GM19035 (cell line): Measurements from ENCODE around the gene AGAP3.

Source experiments
- ATAC-seq: cut with Tn5 transposase; IDR thresholded peaks from one replicate; pipeline ENCODE4 v1.9.1; 2021; ENCODE audit not compliant: unreplicated experiment

Gene AGAP3

DNA sequence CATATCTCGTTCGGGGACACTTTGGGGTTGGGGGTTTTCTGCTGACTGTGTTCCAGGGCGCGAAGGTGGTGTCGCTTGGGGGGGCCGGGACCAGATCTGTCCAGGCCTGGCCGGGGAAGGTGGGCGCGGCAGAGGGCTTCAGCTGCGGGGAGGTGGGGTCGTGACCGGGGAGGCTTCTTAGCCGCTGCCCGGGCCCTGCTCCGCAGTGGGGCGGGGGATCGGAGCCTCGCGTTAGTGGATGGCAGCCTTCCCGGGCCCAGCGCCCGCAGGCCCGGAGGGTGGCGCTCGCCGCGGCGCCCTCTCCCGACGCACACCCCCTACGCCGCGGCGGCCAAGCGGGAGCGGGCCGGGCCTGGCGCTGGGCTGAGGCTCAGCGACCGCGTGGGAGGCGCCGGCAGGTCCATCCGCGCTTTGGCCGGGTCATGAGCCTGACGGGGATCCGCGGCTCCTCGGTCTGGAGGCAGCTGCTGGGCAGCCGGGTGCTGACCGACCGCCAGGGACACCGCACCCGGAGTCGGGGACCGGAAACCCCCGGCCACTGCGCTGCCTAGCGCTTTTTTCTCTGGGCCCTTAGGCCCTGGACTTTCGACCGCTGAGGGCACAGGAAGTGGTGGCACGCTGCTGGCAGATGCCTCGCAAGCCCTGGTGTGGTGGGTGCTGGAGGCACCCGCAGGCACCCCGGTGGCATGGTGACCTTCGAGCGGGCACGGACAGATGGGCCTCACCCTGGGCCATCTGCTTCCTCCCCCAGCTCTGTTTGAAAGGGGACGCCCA is 1.2 kb downstream of the AGAP3 start:
- ATAC-seq = no peak

DNA sequence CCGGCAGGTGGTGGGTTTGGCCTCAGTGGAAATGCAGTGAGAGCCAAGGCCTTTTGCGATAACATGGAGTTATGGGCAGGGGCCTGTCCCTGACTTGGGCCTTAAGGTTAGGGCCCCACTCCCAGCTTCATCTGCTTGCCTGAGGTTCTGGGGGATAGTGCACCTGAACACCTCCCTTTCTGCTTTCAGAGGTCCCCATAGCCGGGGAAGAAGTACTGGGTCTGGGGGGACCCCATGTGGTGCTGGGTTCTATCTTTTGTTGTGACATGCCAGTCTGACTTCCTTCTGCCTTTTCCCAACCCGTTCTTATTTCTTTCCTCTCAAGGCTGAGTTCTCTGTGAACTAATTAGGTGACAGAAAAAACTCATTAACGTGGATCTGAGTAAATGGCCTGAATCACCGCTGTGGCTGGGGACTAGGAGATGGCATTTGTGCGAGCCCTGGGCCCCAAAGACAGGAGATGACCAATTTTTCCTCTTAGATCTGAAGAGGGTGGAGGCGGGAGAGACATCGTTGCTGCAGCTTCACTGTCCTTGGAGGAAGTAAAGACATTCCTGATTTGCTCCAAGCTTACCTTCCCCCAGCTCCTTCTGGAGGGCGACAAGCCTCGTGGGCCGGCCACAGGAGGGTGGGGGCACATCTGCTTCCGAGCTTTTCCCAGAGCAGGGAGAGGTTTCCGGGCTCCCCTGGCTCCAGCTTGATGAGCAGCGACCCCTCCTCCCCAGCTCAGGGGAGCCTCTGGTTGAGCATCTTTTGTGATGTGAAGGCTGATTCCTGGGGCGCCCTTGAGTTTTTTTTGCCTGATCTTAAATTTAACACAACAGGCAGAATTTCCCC is 2.0 kb downstream of the AGAP3 start:
- no peak for ATAC-seq

DNA sequence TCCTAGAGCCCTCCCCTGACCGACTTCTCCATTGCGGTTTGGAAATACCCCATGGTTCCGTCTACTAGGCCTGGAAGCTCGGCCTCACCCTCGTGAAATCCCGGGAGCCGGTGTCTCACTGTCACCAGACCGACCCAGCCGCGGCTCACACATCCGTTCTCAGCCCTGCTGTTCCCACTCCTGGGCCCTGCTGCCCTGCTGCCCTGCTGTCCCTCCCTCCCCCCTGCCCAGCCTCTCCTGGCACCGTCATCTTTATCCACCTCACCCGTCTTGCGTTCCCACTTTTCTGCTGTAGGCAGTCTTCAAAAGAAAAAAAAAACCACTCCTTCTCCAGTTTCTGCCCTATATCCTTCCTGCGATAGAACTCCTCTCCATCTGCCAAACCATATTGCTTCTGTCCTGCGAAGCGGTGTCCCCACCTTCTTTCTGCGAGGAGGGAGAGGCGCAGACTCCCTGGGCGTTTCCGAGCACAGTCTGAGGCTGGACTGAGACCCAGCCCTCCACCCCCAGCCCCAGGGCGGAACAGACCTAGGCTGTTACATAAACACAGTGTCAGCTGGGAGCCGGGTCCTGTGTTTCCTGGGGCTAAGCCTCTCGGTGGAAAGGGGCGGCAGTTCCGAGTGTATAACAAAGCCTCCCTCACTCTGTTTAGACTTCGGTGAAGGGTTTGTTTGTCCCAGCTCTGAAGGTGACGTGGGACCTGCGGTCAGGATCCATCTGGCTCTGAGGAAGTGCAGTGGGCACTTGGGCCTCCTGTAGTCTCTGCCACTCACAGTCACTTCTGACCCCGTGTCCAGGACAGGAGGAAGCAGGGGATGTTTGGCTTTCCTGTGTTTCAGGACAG is 2.8 kb downstream of the AGAP3 start:
- no peak for ATAC-seq

DNA sequence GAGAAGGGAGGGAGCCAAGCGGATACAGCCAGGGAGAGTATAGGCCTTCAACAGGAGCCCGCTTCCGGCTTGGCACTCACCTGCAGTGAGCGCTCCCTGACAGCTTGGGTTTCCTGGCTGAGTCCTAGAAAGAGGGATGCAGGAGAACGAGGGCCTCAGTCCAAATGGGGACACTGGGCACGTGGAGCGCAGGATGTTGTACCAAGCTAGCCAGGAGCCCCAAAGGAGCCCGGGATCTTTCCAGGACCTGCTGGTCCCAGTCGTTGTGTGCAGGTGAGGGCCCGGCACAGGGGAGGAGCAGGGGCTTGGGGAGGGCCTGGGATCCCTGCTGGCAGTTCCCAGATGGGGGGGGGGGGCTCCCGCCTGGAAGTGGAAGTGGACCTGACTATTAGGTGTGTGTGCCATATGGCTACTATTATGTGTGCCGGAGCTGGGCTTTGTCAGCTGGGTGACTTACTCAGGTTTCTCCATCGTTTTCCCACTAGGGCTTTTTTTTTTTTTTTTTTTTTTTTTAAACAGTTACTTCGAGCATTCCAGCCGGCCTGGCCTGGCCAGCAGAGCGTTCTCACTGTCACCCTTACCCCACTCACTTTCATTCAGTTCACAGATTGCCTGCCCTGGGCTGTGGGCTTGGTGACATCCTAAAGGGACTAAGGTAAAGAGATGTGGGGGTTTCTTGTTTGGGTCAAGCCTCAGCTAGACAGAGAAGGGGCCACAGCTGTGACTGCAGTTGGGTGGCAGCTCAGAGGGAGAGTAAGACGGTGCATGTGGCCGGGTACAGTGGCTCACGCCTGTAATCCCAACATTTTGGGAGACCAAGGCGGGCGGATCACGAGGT is 3.8 kb downstream of the AGAP3 start:
- ATAC-seq = no peak

DNA sequence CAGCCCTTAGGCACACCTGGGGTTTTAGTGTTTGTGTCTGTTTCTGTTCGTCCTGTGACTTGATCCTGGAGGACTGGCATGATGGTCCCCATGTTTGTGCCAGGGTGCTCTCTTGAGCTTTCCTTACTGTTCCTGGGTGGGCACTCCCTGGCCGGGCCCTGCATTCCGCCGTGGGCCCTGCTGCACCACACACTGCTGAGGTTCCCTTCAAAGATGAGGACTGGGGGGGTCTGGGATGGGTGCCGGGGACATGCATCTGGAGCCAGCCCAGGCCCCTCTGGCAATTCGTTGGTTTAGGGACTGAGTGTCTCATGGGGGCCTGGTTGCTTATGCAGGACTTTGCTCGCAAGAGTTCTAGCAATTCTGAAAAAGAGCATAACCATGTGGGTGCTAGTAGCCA is 4.7 kb downstream of the AGAP3 start:
- ATAC-seq = no peak

DNA sequence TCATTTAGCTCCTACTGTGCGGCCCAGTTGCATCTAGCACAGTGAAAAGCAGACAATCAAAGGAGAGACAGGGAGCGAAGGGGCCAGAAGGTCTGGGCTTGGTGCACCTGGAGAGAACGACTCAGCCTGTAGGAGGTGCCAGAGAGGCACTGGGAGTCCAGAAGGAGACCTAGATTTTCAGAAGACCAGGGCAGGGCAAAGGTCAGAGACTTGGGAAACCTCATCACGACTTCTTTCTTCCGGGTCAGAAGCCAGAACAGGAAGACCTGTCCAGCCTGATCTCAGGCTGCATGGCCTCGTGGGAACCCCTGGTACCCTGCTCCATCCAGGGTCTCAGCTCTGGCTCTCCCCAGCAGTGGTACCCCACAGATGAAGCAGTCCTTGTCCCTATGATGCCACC is 5.2 kb downstream of the AGAP3 start:
- no peak for ATAC-seq

DNA sequence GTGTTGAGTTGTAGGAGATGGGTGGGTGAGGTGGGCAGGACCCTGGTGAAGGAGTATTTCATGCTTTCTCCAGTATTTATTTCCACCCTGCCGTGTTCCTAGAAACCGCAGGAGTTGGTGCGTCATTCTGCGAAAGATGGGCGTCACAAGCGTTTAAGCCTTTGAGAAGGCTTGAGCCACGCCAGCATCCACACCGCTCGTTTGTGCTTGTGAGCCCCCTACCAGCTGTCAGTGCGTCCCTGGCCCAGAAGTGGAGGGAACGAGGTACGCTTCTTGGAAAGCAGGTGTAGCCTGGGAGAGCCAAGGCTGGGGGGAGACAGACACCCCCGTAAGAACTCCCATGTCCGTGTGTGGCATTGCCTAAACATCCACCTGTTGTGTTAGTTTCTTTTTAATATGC is 5.7 kb downstream of the AGAP3 start:
- ATAC-seq = no peak

DNA sequence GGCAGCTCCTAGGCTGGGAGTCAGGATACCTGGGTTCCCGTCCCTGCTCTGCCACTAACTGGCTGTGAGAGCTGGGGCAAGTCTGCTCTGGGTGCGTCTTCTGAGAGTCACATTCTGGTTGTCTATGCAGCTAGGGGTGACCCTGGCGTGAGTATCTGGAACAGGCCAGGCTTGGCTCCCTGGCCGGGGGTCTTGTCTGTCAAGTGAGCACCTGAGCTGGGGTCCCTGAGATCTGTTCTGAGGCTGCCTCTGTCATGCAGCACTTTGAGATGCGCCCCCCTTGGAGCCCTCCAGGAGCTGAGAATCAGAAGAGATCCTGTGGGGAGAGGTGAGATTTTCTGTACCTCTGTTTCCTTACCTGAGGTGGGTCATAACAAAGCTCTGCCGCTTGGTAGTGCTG is 7.5 kb downstream of the AGAP3 start:
- ATAC-seq = no peak

DNA sequence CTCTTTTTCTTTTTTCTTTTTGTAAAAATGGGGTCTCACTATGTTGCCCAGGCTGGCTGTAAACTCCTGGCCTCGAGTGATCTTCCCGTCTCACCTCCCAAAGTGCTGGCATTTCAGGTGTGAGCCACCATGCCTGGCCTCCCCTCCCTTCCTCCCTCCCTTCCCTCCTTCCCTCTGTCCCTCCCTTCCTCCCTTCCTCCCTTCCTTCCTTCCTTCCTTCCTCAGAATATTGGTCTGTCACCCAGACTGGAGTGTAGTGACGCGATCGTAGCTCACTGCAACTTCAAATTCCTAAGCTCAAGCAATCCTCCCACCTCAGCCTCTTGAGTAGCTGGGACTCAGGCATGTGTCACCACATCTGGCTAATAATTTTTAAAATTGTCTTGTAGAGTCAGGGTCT is 8.4 kb downstream of the AGAP3 start:
- no peak for ATAC-seq

DNA sequence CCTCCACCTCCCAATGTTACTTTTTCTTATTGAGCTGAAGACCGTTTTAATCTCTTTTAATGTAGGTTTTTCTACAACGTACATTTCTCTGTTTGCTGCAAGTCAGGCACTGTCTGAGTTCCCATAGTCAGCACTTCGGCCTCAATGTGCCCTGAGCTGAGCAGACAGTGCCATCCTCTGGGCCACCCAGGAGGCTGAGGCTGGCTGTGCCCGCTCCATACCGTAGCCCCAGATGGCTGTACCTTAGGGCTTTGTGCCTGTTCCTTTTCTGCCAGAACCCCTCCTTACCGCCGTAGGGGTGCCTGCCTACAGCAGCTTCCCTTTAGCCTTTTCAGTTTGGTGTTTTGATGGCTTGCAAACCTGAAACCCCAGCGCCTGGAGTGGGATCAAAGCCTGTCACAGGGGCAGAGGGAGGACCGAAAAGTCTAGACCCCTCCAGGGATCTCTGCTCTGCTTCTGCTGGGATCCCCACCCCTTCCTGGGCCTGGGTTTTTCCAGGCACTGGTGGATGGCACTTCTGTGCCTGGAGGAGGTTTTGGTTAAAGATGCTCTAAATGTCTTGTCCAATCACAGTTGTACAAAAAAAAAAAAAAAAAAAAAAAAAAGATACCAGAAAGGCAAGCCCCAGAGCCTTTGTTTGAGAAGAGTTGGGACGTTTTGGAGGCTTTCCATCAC is 9.0 kb downstream of the AGAP3 start:
- ATAC-seq = no peak

DNA sequence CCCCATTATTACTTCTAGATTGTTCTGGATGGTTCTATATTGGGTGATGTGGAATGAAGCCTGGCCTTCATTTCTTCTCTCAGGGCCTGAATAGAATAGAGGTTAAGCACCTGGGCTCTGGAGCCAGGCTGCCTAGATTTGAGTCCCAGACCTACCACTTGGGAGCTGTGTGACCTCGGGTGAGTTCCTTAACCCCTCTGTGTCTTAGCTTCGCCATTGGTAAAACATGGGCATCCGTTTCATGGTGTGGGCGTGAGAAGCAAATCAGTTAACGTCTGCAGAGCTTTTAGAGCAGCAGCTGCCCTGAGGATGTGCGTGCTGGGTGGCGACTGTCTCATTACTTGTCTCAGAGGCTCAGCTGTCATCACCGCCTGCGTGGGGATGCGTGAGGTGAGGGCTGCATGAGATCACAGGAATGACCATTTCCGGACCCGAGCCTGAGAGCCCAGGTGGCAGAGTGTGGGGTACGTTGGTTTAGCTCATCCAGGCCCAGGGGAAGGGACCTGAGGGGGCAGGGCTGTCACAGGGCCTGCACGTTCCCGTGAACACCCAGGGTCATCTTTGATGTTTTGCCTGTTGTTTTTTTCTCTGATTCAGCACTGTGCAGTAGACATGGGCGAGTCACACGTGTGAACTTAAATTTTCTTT is 9.7 kb downstream of the AGAP3 start:
- no peak for ATAC-seq

DNA sequence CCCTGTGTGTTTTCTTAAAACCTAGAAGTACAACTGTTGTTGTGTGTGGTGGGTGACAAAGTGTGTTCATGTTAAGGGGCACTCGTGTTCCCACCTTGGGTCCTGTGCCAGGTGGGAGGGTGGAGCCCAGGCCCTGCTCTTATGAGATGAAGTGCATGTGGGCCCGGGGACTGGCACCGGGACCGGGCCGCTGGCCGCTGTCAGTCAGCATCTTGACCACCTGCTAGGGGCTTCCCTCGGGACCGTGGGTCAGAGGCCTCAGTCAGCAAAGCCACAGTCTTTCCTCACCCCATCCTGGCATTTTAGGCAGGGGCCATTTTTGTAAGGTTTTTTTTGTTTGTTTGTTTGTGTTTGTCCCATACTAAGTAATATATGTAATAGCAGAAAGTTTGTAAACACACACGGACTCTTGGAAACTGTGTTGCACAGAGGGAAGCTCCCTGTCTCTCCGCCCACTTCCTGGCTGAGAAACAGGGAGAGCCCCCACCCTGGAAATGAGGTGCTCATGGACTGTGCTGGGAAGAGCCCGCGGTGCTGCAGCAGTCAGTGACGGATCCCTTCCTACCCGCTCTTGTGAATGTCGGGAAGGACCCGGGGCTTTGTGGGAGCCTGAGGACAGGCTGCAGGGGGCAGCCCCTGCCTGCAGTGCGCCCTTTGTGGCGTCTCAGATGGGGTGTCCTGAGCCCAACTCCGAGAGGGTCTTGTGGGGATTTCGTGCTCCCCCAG is 13.4 kb downstream of the AGAP3 start:
- ATAC-seq = no peak

DNA sequence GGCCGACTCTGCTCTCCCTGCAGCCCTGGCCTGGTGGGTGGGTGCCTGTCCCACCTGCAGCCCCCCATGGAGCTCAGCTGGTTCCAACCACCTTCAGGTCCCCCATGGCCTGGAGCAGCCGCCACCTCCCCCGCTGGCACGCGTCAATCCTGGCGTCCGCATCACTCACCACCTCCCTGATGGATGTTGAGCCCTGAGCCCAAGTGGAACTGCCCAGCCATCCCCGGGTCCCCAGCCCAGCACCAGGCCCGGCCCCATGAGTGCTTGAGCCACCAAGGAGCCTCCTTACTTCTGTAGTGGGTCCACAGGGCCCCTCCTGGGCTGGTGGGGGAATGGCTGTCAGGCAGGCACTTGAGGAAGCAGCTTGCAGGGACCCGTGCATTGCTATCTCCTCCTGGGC is 14.6 kb downstream of the AGAP3 start:
- no peak for ATAC-seq

DNA sequence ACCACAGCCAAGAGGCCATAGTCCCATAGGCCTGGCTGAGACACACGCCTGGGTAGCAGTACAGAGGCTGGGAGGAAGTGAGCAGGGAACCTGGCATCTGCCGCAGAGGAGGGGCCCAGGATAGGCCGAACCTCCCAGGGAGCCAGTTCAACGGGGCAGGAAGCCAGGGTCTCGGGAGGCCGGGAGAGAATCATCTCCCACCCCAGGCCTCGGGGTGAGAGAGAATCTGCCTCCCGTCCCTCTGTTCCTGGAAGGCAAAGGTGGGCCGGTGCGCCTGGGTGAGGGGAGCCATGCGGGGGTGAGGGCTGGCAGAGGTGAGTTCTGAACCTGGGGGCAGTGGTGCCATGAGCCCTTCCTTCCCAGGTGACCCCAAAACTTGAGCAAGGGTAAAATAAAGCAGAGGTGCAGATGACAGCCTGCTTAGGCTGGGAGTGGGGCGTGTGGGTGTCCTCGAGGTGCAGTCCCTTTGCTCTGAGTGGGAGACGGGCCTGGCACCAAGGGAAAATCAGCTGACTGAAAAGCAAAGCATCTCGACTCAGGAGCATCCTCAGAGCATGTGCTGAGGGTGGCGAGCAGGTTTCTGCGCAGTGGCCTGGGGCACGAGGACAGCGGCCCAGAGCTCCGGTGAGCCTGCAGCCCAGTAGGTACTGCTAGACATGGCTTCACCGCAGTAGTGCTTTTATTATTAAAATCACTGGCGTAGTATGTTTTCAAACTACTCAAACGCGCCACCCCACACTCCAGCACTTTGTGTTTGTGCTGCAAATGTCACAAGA is 15.5 kb downstream of the AGAP3 start:
- ATAC-seq = no peak

DNA sequence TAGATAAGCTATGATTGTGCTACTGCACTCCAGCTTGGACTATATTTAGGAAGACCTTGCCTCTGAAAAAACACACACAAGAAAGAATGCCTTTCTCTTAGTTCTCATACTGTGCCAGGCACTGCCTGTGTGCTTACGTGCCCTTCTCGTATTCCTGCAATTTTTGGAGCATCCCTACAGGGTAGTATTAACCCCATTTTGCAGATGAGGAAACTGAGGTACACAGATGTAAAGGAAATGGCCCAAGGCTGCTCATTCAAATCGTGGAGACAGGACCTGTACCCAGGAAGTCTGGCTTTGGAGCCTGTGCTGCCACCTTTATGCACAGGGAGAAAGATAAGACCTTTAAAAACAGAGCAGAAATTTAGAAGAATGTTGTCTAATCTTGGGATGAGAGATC is 16.7 kb downstream of the AGAP3 start:
- ATAC-seq = no peak

DNA sequence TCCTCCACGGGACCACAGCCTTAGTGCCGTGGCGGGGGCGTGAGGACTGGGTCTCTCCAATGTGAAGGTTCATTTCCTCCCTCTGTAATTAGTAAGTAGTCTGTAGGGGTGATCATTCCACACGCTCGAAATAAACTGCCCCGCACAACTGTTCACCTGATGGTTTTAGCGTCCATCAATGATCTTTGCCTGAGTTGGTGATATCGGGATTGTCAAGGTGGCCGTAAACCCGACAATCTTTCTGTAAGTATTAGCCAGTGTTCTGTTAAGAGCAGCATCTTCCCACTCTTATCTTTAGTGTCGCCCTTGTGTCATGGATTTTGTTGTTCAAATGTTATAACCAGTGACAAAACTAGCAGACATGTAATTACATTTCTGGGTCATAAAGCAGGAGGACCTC is 17.7 kb downstream of the AGAP3 start:
- no peak for ATAC-seq

DNA sequence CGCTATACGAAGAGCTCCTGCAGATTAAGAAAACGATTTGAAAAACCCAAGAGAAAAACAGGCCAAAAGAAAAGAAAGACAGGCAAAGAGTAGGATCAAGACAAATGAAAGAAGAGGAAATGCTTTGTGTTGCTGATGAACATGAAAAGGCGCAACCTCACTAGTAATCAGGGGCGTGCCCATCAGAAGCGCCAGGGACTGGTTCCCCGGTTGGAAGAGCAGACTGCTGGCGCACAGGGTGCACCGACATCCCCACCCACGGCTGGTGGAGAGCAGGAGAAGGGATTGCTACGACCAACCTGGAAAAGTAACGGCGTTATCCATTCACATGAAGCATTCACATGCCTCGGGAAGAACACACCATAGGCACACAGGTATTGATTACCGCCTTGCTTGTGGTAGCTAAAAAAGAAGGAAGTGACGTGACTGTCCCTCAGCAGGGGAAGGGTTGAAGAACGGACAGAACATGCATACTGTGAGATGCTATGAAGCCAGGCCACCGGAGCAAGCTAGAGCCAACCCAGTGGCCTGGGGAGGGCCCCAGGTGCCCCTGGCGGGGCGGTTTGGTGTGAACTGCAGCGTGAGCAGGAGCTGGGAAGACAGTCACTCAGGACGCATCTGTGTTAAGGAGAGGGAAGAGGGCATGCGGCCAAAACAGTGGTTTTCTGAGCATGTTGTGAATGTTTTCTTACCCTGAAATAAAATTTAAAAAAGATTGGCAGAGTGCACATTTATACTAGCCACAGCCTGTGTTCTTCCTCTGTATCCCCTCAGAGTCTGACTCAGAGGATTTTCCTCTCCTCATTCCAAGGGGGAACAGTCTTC is 18.3 kb downstream of the AGAP3 start:
- ATAC-seq = no peak
